Astrocyte (in vitro differentiated cells and primary cell): Measurements from ENCODE around the gene RBM42. TPM values are rescaled to one million over a fixed set of nuclear protein-coding genes. Genes with fewer than 3 reads are reported as not detected.

Experiments
- DNase-seq: peaks from one replicate; pipeline ENCODE4 v3.0.0-alpha.2; 2010; ENCODE audit warnings: low read depth
- FAIRE-seq: peaks from 2 replicates; lab custom pipeline; 2011; peaks lifted over from hg19 to GRCh38; lab: Jason Lieb, UNC
- H2AFZ ChIP-seq: 2 replicates; pipeline ENCODE4 v1.6.0; 2012; ENCODE audit warnings: low read depth, low read length, inconsistent platforms
- H3K27ac ChIP-seq: 2 replicates; pipeline ENCODE4 v1.5.1; 2011; ENCODE audit warnings: low read depth, low read length, inconsistent platforms
- H3K27me3 ChIP-seq: 2 replicates; pipeline ENCODE4 v1.6.0; 2011; ENCODE audit warnings: low read length, inconsistent platforms; ENCODE audit not compliant: insufficient read depth
- H3K36me3 ChIP-seq: 2 replicates; pipeline ENCODE4 v1.5.1; 2011; ENCODE audit warnings: low read length, inconsistent platforms; ENCODE audit not compliant: insufficient read depth
- H3K4me1 ChIP-seq: 2 replicates; pipeline ENCODE4 v1.5.1; 2011; ENCODE audit warnings: low read length, inconsistent platforms; ENCODE audit not compliant: insufficient read depth
- H3K4me2 ChIP-seq: 2 replicates; pipeline ENCODE4 v1.6.0; 2012; ENCODE audit warnings: low read length, inconsistent platforms
- H3K4me3 ChIP-seq: 2 replicates; pipeline ENCODE4 v1.5.1; 2011; ENCODE audit warnings: low read depth, mild to moderate bottlenecking, low read length, inconsistent platforms; ENCODE audit not compliant: insufficient read depth
- H3K79me2 ChIP-seq: 2 replicates; pipeline ENCODE4 v1.6.0; 2012; ENCODE audit warnings: mild to moderate bottlenecking, low read length, inconsistent platforms; ENCODE audit not compliant: insufficient read depth
- H3K9ac ChIP-seq: 2 replicates; pipeline ENCODE4 v1.6.0; 2012; ENCODE audit warnings: mild to moderate bottlenecking, low read length, inconsistent platforms
- H3K9me3 ChIP-seq: 2 replicates; pipeline ENCODE4 v1.5.1; 2012; ENCODE audit warnings: low read depth, mild to moderate bottlenecking, low read length, inconsistent platforms; ENCODE audit not compliant: insufficient read depth
- H4K20me1 ChIP-seq: 2 replicates; pipeline ENCODE4 v1.6.0; 2012; ENCODE audit warnings: low read length, inconsistent platforms; ENCODE audit not compliant: insufficient read depth
- H3K27ac Mint-ChIP-seq: one replicate; pipeline ENCODE4 v1.8.0; 2021; ENCODE audit warnings: mild to moderate bottlenecking, mixed read lengths; ENCODE audit not compliant: unreplicated experiment
- H3K27me3 Mint-ChIP-seq: one replicate; pipeline ENCODE4 v1.8.0; 2021; ENCODE audit warnings: low read depth, mixed read lengths; ENCODE audit not compliant: unreplicated experiment
- H3K36me3 Mint-ChIP-seq: one replicate; pipeline ENCODE4 v1.8.0; 2021; ENCODE audit warnings: low read depth, mixed read lengths; ENCODE audit not compliant: unreplicated experiment
- H3K4me1 Mint-ChIP-seq: one replicate; pipeline ENCODE4 v1.8.0; 2021; ENCODE audit warnings: low read depth, mixed read lengths; ENCODE audit not compliant: unreplicated experiment
- H3K4me3 Mint-ChIP-seq: one replicate; pipeline ENCODE4 v1.8.0; 2021; ENCODE audit warnings: mild to moderate bottlenecking, moderate library complexity, mixed read lengths; ENCODE audit not compliant: unreplicated experiment
- H3K9me3 Mint-ChIP-seq: one replicate; pipeline ENCODE4 v1.8.0; 2021; ENCODE audit warnings: mild to moderate bottlenecking, mixed read lengths; ENCODE audit not compliant: unreplicated experiment
- CTCF ChIP-seq: IDR thresholded peaks from 2 replicates; pipeline ENCODE4 v1.5.1; 2011; ENCODE audit warnings: low read depth, mild to moderate bottlenecking, inconsistent platforms, low read length, moderate library complexity; ENCODE audit not compliant: insufficient read depth
- EZH2 ChIP-seq: IDR thresholded peaks from 2 replicates; pipeline ENCODE4 v1.6.1; 2012; ENCODE audit warnings: mild to moderate bottlenecking, low read length, inconsistent platforms; ENCODE audit not compliant: insufficient read depth
- total RNA-seq: library from RNA; stranded (reverse); gene quantifications from 2 replicates; pipeline ENCODE4 v1.2.1, GENCODE V29; 2021

Gene RBM42
- total RNA-seq, 1 donor from 2014 or later: 102 TPM

GRCh38 chr19:35607661-35608060, 21.2 kb upstream of the RBM42 start:
- Histone ChIP-seq H3K79me2 (no peaks in the 10 kb centered on the region), H3K4me1 (no peaks in the 10 kb centered on the region), H3K4me2 (no peak overlapping the region), H2AFZ (no peak overlapping the region), H3K9me3 (peaks cover 3% of the 10 kb centered on the region), H3K36me3 (no peaks in the 10 kb centered on the region), H3K27ac (no peak overlapping the region), H3K4me3 (no peak overlapping the region), H4K20me1 (no peaks in the 10 kb centered on the region), H3K9ac (no peak overlapping the region), H3K27me3 (peaks cover 2% of the 10 kb centered on the region)
- FAIRE-seq (no peak), DNase-seq (no peak)
- TF ChIP-seq EZH2 (no peak), CTCF (no peak)
- no peak overlapping the region for H3K27ac Mint-ChIP-seq
- H3K36me3 Mint-ChIP-seq: peaks cover 5% of the 10 kb centered on the region
- H3K27me3 Mint-ChIP-seq: peaks cover 17% of the 10 kb centered on the region
- H3K4me1 Mint-ChIP-seq: peaks cover 7% of the 10 kb centered on the region
- no peak overlapping the region for H3K4me3 Mint-ChIP-seq
- H3K9me3 Mint-ChIP-seq: peaks cover 25% of the 10 kb centered on the region

- Histone ChIP-seq H3K4me1 (no peaks in the 10 kb centered on the region), H3K36me3 (no peaks in the 10 kb centered on the region), H4K20me1 (no peaks in the 10 kb centered on the region), H3K4me3 (no peak overlapping the region), H3K79me2 (peaks cover 2% of the 10 kb centered on the region), H3K9me3 (peaks cover 3% of the 10 kb centered on the region), H3K9ac (no peak overlapping the region), H3K27ac (no peak overlapping the region), H3K4me2 (no peak overlapping the region), H3K27me3 (peaks cover 2% of the 10 kb centered on the region), H2AFZ (no peak overlapping the region)
- no peak for DNase-seq
- TF ChIP-seq EZH2 (no peak), CTCF (no peak)
- Mint-ChIP-seq H3K27ac (no peak overlapping the region), H3K36me3 (peaks cover 5% of the 10 kb centered on the region), H3K4me1 (peaks cover 7% of the 10 kb centered on the region), H3K4me3 (no peak overlapping the region), H3K9me3 (peaks cover 24% of the 10 kb centered on the region), H3K27me3 (peaks cover 14% of the 10 kb centered on the region)
- FAIRE-seq: no peak
Measured at GRCh38 chr19:35608251-35608650, 20.6 kb upstream of the RBM42 start.

- FAIRE-seq: no peak
Measured at GRCh38 chr19:35609851-35610353, 18.9 kb upstream of the RBM42 start.

More at GRCh38 chr19:35609851-35610353, 18.9 kb upstream of the RBM42 start:
- H3K27ac Mint-ChIP-seq: no peak overlapping the region
- peaks cover 2% of the 10 kb centered on the region for H3K79me2 ChIP-seq
- no peak overlapping the region for H3K4me3 ChIP-seq
- H3K27ac ChIP-seq: no peak overlapping the region
- peaks cover 24% of the 10 kb centered on the region for H3K9me3 Mint-ChIP-seq
- peaks cover 3% of the 10 kb centered on the region for H3K4me1 Mint-ChIP-seq
- no peaks in the 10 kb centered on the region for H4K20me1 ChIP-seq
- no peaks in the 10 kb centered on the region for H3K4me1 ChIP-seq
- no peak for DNase-seq
- peaks cover 3% of the 10 kb centered on the region for H3K36me3 Mint-ChIP-seq
- H3K36me3 ChIP-seq: no peaks in the 10 kb centered on the region
- no peak overlapping the region for H2AFZ ChIP-seq
- H3K9me3 ChIP-seq: peaks cover 3% of the 10 kb centered on the region
- no peak for TF ChIP-seq EZH2
- no peak for TF ChIP-seq CTCF
- H3K4me3 Mint-ChIP-seq: no peak overlapping the region
- peaks cover 14% of the 10 kb centered on the region for H3K27me3 Mint-ChIP-seq
- H3K9ac ChIP-seq: no peak overlapping the region
- H3K4me2 ChIP-seq: no peak overlapping the region
- H3K27me3 ChIP-seq: peaks cover 2% of the 10 kb centered on the region
